ENCODE results near the gene RARG. TPM values are rescaled to one million over a fixed set of nuclear protein-coding genes. Genes with fewer than 3 reads are reported as not detected.

The RARG gene
- total and polyA plus RNA-seq, 2 of the 4 experiments (the other 2 are of a cell fraction), result 7.9 to 30.9 TPM

GRCh38 chr12:53196486-53196885 is 35.5 kb downstream of the RARG start:
- H2BK20ac ChIP-seq (ENCODE audit: low read depth, low read length), result no peak overlapping the region

More at GRCh38 chr12:53196486-53196885, 35.5 kb downstream of the RARG start:
- in situ Hi-C loops (cut with MboI; ENCODE audit: low sequenced_read_pairs) (no loop called here), intact Hi-C loops (cut with micrococcal nuclease) (no loop called here), dilution Hi-C loops (cut with HindIII; ENCODE audit: low sequenced_read_pairs, unreplicated experiment) (no loop called here)
- Histone ChIP-seq H3K79me1 (ENCODE audit: low read depth in 1 of 2, low read length in 2 of 2) (no peaks in the 10 kb centered on the region), H3K4me3 (ENCODE audit: insufficient read depth, low read depth, low read length) (no peak overlapping the region), H3K9me3 (ENCODE audit: control insufficient read depth, insufficient read depth, low read length) (no peaks in the 10 kb centered on the region), H3K4me2 (ENCODE audit: low read depth, low read length) (no peak overlapping the region), H4K5ac (ENCODE audit: low read depth, low read length) (no peak overlapping the region), H3K18ac (ENCODE audit: low read depth, low read length) (no peak overlapping the region), H3K9ac (ENCODE audit: low read depth, low read length) (no peak overlapping the region), H4K91ac (ENCODE audit: insufficient read depth, low read depth, low read length) (no peak overlapping the region), H3K27me3 (ENCODE audit: control insufficient read depth, insufficient read depth, low read length) (peaks cover 2% of the 10 kb centered on the region; the same call in 1 of the 2 replicates), H2AK9ac (replicated peaks; ENCODE audit: low read depth, low read length, poor library complexity) (no peak overlapping the region), H4K20me1 (ENCODE audit: insufficient read depth, low read length) (no peaks in the 10 kb centered on the region), H2BK5ac (ENCODE audit: low read depth, low read length, poor library complexity, severe bottlenecking) (no peak overlapping the region), H4K8ac (ENCODE audit: low read depth in 2 of 2, low read length in 2 of 2) (no peak overlapping the region), H3K4ac (ENCODE audit: low read depth, low read length) (no peak overlapping the region), H3K27ac (ENCODE audit: insufficient read depth, low read length) (no peak overlapping the region), H3K36me3 (ENCODE audit: control insufficient read depth, insufficient read depth, low read length) (peaks cover 2% of the 10 kb centered on the region; the same call in 1 of the 2 replicates), H3K23ac (ENCODE audit: low read depth, low read length) (no peak overlapping the region), H3K9me1 (ENCODE audit: insufficient read depth, low read length) (peaks cover 13% of the 10 kb centered on the region), H2BK120ac (ENCODE audit: low read depth, low read length) (no peak overlapping the region), H2BK15ac (ENCODE audit: low read depth, low read length) (no peak overlapping the region), H3K4me1 (ENCODE audit: control insufficient read depth, insufficient read depth, low read length) (no peaks in the 10 kb centered on the region), H2AK5ac (ENCODE audit: low read depth, low read length) (no peak overlapping the region; the same call in 1 of the 2 replicates), H3K14ac (replicated peaks; ENCODE audit: low read depth, low read length) (no peak overlapping the region), H2AFZ (replicated peaks; ENCODE audit: low read length, poor library complexity) (no peak overlapping the region), H3K56ac (ENCODE audit: extremely low read depth, insufficient read depth, low read length) (no peak overlapping the region)
- CTCF ChIA-PET, result interaction anchor here (0.9 to 2.0 kb wide), 3 partner anchors 15 to 131 kb away, joined by 3 to 11 read pairs (median 10); partner anchors contain the start of gene CSAD
- WGBS, 2 experiments (ENCODE audit: extremely low coverage in 2 of 2, insufficient read length in 1 of 2), result 81% methylated on average over 9 of the region's 14 CpGs; no CpG with 5 or more reads in 1 of the 2 experiments
- BruUV-seq (replicated peaks), result no TSS peak
- TF ChIP-seq BHLHE40 (IDR thresholded peaks at IDR 0.05; ENCODE audit: low read depth, low read length) (no peak), RAD21 (IDR thresholded peaks at IDR 0.05; ENCODE audit: low read length) (no peak), CHD1 (IDR thresholded peaks at IDR 0.05; ENCODE audit: low read depth, low read length) (no peak), SMC3 (IDR thresholded peaks at IDR 0.05; ENCODE audit: low read depth, low read length) (no peak), FOS (IDR thresholded peaks at IDR 0.05; ENCODE audit: low read depth, low read length) (no peak), USF2 (IDR thresholded peaks at IDR 0.05; ENCODE audit: low read depth, low read length) (no peak), RCOR1 (IDR thresholded peaks at IDR 0.05; ENCODE audit: insufficient replicate concordance, low read length) (no peak), CEBPB (IDR thresholded peaks at IDR 0.05; ENCODE audit: low read depth, low read length) (no peak), POLR2A (IDR thresholded peaks at IDR 0.05; ENCODE audit: low read depth, low read length) (no peak), MAZ (IDR thresholded peaks at IDR 0.05; ENCODE audit: borderline replicate concordance, low read depth, low read length) (no peak), MAFK (IDR thresholded peaks at IDR 0.05; ENCODE audit: low read depth, low read length) (no peak), MXI1 (IDR thresholded peaks at IDR 0.05; ENCODE audit: borderline replicate concordance, low read depth, low read length) (no peak), RFX5 (IDR thresholded peaks at IDR 0.05; ENCODE audit: low read depth, low read length) (no peak), NFE2L2 (IDR thresholded peaks at IDR 0.05; ENCODE audit: low read depth, low read length) (no peak), ELK1 (IDR thresholded peaks at IDR 0.05; ENCODE audit: borderline replicate concordance, low read depth, low read length) (no peak)
- TF ChIP-seq, protein P1, sequence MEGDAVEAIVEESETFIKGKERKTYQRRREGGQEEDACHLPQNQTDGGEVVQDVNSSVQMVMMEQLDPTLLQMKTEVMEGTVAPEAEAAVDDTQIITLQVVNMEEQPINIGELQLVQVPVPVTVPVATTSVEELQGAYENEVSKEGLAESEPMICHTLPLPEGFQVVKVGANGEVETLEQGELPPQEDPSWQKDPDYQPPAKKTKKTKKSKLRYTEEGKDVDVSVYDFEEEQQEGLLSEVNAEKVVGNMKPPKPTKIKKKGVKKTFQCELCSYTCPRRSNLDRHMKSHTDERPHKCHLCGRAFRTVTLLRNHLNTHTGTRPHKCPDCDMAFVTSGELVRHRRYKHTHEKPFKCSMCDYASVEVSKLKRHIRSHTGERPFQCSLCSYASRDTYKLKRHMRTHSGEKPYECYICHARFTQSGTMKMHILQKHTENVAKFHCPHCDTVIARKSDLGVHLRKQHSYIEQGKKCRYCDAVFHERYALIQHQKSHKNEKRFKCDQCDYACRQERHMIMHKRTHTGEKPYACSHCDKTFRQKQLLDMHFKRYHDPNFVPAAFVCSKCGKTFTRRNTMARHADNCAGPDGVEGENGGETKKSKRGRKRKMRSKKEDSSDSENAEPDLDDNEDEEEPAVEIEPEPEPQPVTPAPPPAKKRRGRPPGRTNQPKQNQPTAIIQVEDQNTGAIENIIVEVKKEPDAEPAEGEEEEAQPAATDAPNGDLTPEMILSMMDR (conservative IDR thresholded peaks at IDR 0.05; ENCODE audit: low read depth, low read length), result no peak
- DNase-seq, result no peak
- POLR2A ChIA-PET (ENCODE audit: unreplicated experiment), result no interaction called here
- no peak for ATAC-seq (ENCODE audit: low read depth)
